Stimulated activated CD4-positive, alpha-beta T cell treated with anti-CD3 and anti-CD28 coated beads, Interleukin-12 subunit alpha, Interleukin-12 subunit beta, amount 100 ng/mL, for 24 hours (primary cell): ENCODE measurements around the gene ZNF687.

Source experiments
- DNase-seq, 2 experiments: peaks; one replicate each; pipeline ENCODE4 v3.0.0-alpha.2; 2020; ENCODE audit warnings: low read depth in 2 of 2

ZNF687 gene

DNA sequence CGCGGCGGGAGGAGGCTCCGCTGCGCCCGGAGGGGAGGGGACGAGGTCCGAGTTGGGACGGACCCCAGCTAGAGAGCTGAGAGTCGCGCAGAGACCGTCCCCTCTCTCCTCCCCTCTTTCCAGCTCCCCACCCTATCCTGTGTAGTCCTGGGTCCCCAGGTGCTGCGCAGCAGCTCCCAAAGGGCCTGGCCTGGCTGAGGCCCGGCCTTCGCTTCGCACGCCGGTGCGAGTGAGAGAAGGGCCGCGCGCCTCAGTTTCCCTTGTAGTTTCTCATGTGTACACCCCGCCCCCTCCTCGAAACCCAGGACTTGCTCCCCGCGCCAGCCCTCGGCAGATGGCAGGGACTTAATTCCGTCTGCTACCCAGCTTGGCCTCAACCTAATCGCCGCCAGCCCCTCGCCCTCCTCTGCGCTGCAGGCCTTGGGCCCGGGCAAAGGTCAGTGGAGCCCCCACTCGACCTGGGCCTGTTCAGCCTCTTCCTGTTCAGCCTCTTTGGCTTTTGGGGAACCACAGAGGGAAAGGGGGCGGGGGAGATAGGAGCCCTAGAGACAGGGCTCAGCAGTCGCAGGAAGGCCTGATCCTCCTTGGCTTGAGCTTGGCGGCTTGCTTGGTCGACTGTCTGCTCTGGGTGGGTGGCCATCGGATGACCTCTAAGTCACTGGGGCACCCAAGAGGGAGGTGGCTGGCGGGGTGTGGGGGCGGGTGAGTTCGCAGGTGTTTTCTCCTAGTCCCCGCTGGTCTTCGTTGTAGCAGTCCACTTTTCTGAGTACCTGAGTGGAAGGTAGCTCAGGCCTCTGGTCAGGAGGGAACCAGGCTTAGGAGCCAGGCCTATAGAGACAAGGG is 1.0 kb downstream of the ZNF687 start:
- no peak for DNase-seq

DNA sequence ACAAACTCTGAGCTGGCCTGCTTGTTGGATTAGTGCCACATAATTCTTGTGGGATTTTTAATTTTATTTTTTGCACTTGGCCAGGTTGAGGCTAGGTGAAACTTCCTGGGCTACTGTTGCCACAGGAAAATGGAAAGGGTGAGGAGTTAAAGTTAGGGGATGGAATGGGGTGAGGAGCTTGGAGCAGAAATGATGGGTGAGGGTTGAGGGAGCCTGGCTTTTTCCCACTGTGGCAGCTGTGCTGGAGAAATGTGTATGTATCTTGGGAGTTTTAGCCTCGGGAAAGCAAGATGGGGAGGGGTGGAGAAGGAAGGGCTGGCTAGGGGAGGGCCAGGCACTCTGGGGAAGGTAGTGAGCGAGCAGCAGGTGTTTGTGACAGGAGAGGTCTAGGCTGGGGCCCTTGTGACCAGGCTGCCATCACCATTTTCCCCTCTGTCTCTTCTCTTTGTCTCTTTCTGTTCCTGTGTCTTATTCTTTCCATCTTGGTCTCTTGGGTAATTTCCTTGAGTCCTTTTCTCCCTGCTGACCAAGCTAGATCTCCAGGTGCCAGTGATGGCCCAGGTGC is 2.0 kb downstream of the ZNF687 start:
- no peak for DNase-seq

DNA sequence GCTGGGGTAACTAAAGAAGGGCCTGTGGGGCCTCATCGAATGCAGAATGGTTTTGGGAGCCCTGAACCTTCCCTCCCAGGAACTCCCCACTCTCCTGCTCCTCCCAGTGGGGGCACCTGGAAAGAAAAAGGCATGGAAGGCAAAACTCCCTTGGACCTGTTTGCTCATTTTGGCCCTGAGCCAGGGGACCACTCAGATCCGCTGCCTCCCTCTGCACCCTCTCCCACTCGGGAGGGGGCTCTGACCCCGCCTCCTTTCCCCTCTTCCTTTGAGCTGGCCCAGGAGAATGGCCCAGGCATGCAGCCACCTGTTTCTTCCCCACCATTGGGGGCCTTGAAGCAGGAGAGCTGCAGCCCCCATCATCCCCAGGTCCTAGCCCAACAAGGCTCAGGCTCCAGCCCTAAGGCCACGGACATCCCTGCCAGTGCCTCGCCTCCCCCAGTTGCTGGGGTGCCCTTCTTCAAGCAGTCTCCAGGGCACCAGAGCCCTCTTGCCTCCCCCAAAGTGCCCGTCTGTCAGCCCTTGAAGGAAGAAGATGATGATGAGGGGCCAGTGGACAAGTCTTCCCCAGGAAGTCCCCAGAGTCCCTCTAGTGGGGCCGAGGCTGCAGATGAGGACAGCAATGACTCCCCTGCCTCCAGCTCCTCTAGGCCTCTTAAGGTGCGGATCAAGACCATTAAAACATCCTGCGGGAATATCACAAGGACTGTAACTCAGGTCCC is 4.7 kb downstream of the ZNF687 start:
- no peak for DNase-seq

DNA sequence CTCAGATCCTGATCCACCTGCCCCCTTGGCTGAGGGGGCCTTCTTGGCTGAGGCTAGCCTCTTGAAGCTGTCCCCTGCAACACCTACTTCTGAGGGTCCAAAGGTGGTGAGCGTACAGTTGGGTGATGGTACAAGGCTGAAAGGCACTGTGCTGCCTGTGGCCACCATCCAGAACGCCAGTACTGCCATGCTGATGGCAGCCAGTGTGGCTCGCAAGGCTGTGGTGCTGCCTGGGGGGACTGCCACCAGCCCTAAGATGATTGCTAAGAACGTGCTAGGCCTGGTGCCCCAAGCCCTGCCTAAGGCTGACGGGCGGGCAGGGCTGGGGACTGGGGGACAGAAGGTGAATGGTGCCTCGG is 5.2 kb downstream of the ZNF687 start:
- no peak for DNase-seq

- no peak for DNase-seq
These were observed 5.8 kb downstream of the ZNF687 start for GRCh38 chr1:151287767-151288500.

DNA sequence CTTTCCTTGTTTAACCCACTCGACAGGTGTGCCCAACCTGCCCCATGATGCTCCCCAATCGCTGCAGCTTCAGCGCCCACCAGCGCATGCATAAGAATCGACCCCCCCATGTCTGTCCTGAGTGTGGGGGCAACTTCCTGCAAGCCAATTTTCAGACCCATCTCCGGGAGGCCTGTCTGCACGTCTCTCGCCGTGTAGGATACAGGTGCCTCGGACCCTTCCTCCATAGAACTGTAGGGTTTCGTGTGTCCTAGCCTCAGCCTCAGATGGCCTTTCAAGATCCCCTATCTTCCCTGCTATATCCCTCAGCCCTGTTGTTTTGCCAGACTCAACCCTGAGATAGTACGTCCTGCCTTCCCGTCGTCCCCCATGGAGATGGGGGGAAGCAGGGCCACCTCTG is 6.4 kb downstream of the ZNF687 start:
- no peak for DNase-seq

DNA sequence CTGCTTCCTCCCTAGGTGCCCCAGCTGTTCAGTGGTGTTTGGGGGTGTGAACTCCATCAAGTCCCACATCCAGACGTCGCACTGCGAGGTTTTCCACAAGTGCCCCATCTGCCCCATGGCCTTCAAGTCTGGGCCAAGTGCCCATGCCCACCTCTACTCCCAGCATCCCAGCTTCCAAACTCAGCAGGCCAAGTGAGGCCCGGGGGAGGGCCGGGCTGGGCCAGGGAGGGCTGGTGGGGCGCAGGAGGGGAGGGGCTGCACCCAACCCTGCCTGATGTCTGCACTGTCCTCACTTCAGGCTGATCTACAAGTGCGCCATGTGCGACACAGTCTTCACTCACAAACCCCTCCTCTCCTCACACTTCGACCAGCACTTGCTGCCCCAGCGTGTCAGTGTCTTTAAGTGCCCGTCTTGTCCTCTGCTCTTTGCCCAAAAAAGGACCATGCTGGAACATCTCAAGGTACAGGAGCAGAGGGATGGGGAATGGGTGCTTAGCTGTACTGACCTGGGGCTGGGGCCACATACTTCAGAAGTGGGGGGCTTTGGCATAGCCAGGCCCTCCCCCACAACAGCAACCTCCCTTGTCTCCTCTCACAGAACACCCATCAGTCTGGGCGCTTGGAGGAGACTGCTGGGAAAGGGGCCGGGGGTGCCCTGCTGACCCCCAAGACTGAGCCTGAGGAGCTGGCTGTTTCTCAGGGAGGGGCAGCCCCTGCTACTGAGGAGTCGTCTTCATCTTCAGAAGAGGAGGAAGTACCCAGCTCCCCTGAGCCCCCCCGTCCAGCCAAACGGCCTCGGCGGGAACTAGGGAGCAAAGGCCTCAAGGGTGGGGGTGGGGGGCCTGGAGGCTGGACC is 7.2 kb downstream of the ZNF687 start:
- no peak for DNase-seq

GRCh38 chr1:151289991-151290708 is 8.1 kb downstream of the ZNF687 start:
- DNase-seq: no peak

DNA sequence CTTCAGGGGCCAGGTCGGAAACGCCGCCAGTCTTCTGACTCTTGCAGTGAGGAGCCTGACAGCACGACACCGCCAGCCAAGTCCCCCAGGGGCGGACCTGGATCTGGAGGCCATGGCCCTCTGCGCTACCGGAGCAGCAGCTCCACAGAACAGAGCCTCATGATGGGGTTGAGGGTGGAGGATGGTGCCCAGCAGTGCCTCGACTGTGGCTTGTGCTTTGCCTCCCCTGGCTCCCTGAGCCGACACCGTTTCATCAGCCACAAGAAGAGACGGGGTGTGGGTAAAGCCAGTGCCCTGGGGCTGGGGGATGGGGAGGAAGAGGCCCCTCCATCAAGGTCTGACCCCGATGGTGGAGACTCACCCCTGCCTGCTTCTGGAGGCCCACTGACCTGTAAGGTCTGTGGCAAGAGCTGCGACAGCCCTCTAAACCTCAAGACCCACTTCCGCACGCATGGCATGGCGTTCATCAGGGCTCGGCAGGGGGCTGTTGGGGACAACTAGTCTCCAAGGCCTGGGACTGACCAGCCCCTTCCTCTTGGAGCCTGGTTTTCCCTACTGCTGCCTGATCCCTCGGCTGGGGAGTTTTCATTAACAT is 8.7 kb downstream of the ZNF687 start:
- no peak for DNase-seq

- DNase-seq: no peak
These were observed 10.3 kb downstream of the ZNF687 start for GRCh38 chr1:151292207-151293030.

- DNase-seq: no peak
These were observed 11.0 kb downstream of the ZNF687 start for GRCh38 chr1:151293093-151293492.

- no peak for DNase-seq
These were observed 12.8 kb downstream of the ZNF687 start for GRCh38 chr1:151294742-151295462.

DNA sequence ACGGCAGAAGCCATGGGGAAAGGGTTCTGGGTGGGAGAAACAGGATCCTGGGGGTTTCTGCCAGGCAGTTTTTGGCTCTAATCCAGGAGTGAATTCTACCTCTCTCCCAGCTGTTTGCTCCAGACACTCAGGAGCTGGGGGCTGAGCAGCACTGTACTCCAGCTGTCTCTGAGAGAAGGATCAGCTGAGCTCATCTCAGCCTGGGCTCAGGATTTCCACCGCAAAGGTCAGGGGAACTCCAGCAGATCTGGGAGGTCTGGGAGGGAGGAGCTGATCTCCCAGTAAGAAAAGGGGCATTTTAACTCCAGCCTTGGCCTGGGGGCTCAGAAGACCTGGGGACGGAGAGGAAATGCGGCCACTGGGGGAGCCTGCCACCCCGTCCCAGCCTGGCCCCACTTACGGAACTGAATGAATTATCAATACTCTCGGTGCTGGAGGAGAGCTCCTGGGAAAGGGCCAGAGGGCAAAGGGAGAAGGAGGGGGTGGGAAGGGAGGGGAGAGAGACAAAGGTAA is 27.8 kb downstream of the ZNF687 start:
- no peak for DNase-seq

DNA sequence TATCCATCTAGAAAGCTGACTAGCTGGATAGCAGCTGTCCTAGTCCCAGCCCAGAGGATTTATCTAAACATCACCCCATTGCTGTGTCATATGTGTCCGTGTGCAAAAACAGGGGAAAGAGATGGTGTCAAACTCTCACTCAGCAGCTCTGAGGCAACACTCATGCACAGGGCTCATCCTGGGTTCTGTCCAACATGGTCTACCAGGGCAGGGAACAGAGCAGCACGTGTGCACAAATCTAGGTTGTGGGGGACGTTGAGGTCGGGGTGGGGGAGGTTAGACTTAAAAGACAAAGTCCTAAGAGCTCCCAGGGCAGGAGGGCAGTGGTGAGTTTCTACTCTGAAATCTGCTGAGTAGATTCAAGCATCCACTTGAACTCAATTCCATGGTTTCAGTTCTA is 28.9 kb downstream of the ZNF687 start:
- DNase-seq: no peak

- DNase-seq: peak; percentile 61 to 74
These were observed 29.7 kb downstream of the ZNF687 start for GRCh38 chr1:151311589-151312331.

DNA sequence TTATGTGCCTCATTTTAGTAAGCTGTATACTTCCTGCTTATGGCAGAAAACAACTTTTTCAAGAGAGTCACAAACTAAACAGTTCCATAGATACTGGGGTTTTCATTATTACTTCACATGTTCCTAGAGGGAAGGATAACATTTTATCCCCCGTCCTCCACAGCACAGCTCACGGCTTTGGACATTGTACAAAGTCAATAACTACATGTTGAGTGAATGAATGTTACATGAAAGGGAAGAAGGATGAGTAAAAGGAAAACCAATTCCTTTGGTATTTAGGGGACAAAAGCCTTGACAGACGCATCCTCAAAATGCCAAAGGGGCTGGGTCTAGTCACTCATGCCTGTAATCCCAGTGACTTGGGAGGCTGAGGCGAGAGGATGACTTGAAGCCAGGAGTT is 30.3 kb downstream of the ZNF687 start:
- DNase-seq: no peak

DNA sequence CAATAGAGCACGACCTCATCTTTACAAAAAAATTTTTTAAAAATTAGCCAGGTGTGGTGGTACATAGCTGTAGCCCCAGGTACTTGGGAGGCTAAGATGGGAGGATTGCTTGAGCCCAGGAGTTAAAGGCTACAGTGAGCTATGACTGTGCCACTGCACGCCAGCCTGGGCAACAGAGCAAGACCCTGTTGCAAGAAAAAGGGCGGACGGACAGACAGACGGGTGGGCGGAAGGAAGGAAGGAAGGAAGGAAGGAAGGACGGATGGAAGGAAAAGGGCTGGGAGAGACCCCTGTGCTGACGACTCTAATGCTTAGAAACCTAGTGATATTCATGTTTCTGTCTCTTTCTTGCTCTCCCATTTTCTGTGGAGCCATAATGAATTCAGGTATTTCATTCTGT is 30.7 kb downstream of the ZNF687 start:
- no peak for DNase-seq

DNA sequence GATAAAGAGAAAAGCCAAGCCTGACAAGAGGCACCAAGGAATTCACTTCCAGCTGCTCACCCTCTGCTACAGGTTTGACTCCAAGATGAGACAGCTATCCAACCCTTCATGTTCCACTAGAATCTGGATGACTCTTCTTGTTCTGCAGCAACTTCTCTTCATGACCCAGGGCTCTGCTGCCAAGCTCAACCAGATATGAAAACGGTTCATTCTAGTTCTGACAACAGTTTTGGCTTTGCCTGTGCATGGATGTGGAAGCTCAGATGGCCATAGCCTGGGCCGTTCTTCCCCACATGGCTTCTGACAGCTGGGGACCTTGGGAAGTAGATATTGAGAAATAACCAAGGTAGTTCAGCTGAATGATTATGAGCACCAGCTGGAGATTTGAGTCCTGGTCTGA is 31.4 kb downstream of the ZNF687 start:
- no peak for DNase-seq
